H1 (cell line): ENCODE measurements around the gene RAB3B. TPM values are rescaled to one million over a fixed set of nuclear protein-coding genes. Genes with fewer than 3 reads are reported as not detected.

Experiments used
- CHD7 ChIP-seq: fragments of 300-600 bp; sonication (generic); IDR thresholded peaks from 2 replicates; pipeline ENCODE4 v1.7.1; 2012; ENCODE audit warnings: low read length, moderate library complexity, mild to moderate bottlenecking, inconsistent platforms; ENCODE audit not compliant: insufficient replicate concordance
- EZH2 ChIP-seq: fragments of 200-600 bp; sonication (generic); IDR thresholded peaks from 2 replicates; pipeline ENCODE4 v1.7.1; 2012; ENCODE audit warnings: low read depth, mild to moderate bottlenecking, moderate library complexity, low read length, inconsistent platforms; ENCODE audit not compliant: severe bottlenecking
- SP2 ChIP-seq: IDR thresholded peaks from 2 replicates; pipeline ENCODE4 v1.6.1; 2012; ENCODE audit warnings: mild to moderate bottlenecking, low read length, inconsistent platforms
- polyA plus RNA-seq, 7 experiments: library from polyadenylated mRNA; depleted of rRNA in 3 of 7; stranded (reverse) in 5 of 7; unstranded in 2 of 7; fragments of >200 nt in 5 of 7; fragments of 200-250 nt in 2 of 7; gene quantifications; 1 replicate in 5 of 7; 2 replicates in 1 of 7; 4 replicates in 1 of 7; pipeline versions ENCODE4 v1.2.1 to v1.2.3, GENCODE V29; 2011 to 2013; ENCODE audit warnings: missing spikeins in 2 of 7, mixed read lengths in 2 of 7
- total RNA-seq: library from RNA; stranded (reverse); fragmentation: NEBNext Ultra II Directional; extraction: Animal tissue kit (Norgen Biotek cat#: 25700); gene quantifications from 2 replicates; pipeline ENCODE4 v1.2.1, GENCODE V29; 2021

The RAB3B gene
- total and polyA plus RNA-seq, 2 of the 8 experiments (the other 6 are each of a cell fraction or from before 2014, with no cell fraction given), result 12.5 to 36.8 TPM

DNA sequence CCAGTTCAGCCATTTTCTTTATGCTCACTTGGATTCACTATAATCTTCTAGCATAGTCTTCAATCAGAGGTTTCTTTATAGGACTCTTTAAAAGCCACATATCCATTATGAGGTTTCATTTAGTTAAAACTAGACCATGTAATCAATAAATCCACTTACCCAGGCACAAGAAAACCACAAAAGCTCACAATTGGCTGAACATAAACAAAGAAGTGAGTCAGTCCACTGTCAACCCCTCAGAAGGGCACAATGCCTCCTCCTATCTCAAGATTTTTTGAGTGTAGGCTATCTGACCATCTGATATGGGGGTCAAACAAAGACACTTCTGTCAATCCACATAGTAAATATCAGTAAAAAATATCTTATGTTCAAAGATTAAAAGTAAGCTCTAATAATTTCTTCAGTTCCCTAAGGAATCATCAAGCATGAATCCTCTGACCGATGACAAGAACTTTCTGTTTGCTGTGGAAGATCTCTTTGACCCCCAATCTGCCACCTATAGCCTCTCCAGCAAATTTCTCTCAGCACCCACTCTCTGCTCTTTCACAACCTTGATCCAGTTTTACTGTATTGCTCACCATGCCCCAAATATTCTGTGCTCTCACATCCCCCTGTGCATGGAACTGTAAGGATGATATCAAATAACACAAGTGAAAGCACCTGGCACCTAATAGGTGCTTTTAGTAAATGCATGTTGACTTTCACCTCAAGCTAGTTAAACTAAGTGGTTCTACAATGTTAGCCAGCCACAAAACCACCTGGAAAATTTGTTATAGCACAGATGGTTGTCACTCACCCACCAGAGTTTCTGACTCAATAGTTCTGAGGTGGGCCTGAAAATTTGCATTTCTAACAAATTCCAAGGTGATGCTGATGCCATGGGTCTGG is 16.7 kb downstream of the RAB3B start (continued):
- TF ChIP-seq CHD7 (no peak), SP2 (no peak), EZH2 (no peak)
